Endothelial cell (in vitro differentiated cells): ENCODE measurements around the gene TRAK1. TPM values are rescaled to one million over a fixed set of nuclear protein-coding genes. Genes with fewer than 3 reads are reported as not detected.

Experiments
- DNase-seq: peaks from one replicate; pipeline ENCODE4 v3.0.0; 2021; ENCODE audit warnings: low spot score
- H3K27ac Mint-ChIP-seq: one replicate; pipeline ENCODE4 v1.8.0; 2021; ENCODE audit warnings: mixed read lengths, inconsistent platforms; ENCODE audit not compliant: unreplicated experiment
- H3K27me3 Mint-ChIP-seq: one replicate; pipeline ENCODE4 v1.8.0; 2021; ENCODE audit warnings: mild to moderate bottlenecking, moderate library complexity, mixed read lengths, inconsistent platforms; ENCODE audit not compliant: unreplicated experiment
- H3K36me3 Mint-ChIP-seq: one replicate; pipeline ENCODE4 v1.8.0; 2021; ENCODE audit warnings: mild to moderate bottlenecking, low read depth, mixed read lengths, inconsistent platforms; ENCODE audit not compliant: unreplicated experiment
- H3K4me1 Mint-ChIP-seq: one replicate; pipeline ENCODE4 v1.8.0; 2021; ENCODE audit warnings: mild to moderate bottlenecking, mixed read lengths, inconsistent platforms; ENCODE audit not compliant: unreplicated experiment
- H3K4me3 Mint-ChIP-seq: one replicate; pipeline ENCODE4 v1.8.0; 2021; ENCODE audit warnings: mild to moderate bottlenecking, mixed read lengths, inconsistent platforms; ENCODE audit not compliant: unreplicated experiment
- H3K9me3 Mint-ChIP-seq: one replicate; pipeline ENCODE4 v1.8.0; 2021; ENCODE audit warnings: mixed read lengths, inconsistent platforms; ENCODE audit not compliant: unreplicated experiment
- total RNA-seq: library from RNA; stranded (reverse); fragmentation: NEBNext Ultra II Directional; extraction: Animal tissue kit (Norgen Biotek cat#: 25700); gene quantifications from one replicate; pipeline ENCODE4 v1.2.1, GENCODE V29; 2021; ENCODE audit not compliant: unreplicated experiment
- TF ChIP-seq, protein P1 (sequence below): fragments of 200-600 bp; sonication (generic); IDR thresholded peaks from one replicate; pipeline ENCODE4 v1.5.0; 2021; ENCODE audit warnings: antibody characterized with exemption; ENCODE audit not compliant: unreplicated experiment

Gene TRAK1
- total RNA-seq, 1 donor from 2014 or later = 48.2 TPM

DNA sequence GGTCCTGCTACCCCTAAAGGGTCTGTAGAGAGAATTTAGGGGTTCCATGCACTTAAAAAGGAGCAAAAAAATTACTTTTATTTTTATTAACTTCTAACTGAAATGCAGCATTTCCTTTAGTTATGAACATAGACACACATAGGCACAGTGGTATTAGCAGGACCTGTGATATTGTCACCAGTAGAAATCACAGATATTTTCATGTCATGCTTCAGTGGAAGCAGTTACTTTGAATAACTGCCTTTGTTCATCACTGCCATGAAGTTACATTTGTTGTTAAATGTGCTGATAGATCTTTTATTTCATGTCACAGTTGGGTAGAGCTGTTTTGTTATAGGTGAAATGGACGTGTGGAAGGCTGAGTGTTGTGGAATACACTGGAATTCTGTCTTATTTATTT, 37.4 kb downstream of the TRAK1 start:
- H3K4me3 Mint-ChIP-seq = no peak overlapping the region
- H3K36me3 Mint-ChIP-seq = peaks cover 10% of the 10 kb centered on the region
- H3K27me3 Mint-ChIP-seq = peaks cover 3% of the 10 kb centered on the region
- no peak for DNase-seq
- no peak overlapping the region for H3K27ac Mint-ChIP-seq
- TF ChIP-seq, protein P1, sequence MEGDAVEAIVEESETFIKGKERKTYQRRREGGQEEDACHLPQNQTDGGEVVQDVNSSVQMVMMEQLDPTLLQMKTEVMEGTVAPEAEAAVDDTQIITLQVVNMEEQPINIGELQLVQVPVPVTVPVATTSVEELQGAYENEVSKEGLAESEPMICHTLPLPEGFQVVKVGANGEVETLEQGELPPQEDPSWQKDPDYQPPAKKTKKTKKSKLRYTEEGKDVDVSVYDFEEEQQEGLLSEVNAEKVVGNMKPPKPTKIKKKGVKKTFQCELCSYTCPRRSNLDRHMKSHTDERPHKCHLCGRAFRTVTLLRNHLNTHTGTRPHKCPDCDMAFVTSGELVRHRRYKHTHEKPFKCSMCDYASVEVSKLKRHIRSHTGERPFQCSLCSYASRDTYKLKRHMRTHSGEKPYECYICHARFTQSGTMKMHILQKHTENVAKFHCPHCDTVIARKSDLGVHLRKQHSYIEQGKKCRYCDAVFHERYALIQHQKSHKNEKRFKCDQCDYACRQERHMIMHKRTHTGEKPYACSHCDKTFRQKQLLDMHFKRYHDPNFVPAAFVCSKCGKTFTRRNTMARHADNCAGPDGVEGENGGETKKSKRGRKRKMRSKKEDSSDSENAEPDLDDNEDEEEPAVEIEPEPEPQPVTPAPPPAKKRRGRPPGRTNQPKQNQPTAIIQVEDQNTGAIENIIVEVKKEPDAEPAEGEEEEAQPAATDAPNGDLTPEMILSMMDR = no peak
- peaks cover 2% of the 10 kb centered on the region for H3K4me1 Mint-ChIP-seq
- H3K9me3 Mint-ChIP-seq = no peaks in the 10 kb centered on the region

DNA sequence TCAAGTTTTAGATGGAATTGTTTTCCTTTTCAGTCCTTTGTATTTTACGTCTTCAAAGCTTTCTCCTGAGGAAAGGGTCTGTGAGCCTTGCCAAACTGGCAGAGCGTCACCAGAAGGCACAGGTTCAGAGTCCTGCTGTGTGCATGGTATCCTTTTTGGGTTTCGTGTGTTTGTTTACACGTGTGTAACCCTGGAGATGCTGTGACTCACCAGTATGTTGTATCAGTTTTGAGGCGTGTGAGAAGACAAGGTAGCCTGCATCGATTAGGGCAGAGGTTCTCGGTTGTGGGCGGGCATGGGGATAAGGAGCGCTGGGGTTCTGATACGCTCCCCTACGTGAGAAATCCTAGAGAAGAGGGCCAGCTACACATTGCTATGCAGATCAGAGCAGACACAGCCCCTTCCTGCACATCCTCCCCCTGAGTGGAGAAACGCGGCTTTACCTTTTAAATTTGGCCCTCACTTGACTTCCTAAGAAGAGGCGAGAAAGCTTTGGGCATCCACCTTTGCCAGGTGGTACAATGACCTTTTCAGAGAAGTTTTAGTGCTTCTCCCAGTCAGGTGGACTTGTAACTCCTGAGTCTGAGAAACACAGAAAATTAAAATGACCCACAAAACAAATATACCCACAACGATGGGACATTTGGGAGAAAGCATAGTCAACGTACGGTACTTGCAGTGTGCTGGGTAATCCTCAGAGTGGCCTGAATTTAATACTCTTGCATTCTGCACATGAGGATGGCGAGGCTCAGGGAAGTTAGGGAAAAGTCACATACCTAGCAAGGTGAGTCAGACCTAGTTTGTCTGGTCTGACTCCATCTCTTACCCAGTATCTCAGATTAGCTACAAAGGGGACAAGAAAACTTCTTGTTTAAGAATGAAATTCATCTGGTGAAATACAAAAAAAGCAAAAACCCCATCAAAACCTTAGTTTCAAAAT, 38.1 kb downstream of the TRAK1 start:
- Mint-ChIP-seq H3K4me3 (no peak overlapping the region), H3K27ac (no peak overlapping the region), H3K36me3 (peaks cover 10% of the 10 kb centered on the region), H3K9me3 (no peaks in the 10 kb centered on the region), H3K4me1 (no peaks in the 10 kb centered on the region), H3K27me3 (peaks cover 3% of the 10 kb centered on the region)
- DNase-seq = no peak
- TF ChIP-seq, protein P1 = no peak

DNA sequence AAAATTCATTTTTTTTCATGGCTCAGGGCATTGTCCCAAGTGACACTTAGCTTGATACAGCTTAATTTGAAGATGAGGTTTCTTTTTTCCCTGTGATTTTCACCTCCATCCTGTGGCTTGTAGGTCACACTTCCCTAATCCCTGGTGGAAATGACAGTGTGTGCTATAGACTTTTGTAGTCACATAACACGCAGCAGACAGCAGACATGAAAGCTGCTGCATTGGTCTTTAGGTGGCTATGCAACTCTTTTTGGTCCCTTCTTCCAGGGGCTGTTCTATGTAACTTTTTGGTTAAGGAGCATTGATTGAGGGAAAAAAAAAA, 38.8 kb downstream of the TRAK1 start:
- Mint-ChIP-seq H3K27me3 (peaks cover 3% of the 10 kb centered on the region), H3K36me3 (peaks cover 10% of the 10 kb centered on the region), H3K4me3 (no peak overlapping the region), H3K9me3 (no peaks in the 10 kb centered on the region), H3K27ac (no peak overlapping the region), H3K4me1 (no peaks in the 10 kb centered on the region)
- DNase-seq = no peak
- TF ChIP-seq, protein P1 = no peak

DNA sequence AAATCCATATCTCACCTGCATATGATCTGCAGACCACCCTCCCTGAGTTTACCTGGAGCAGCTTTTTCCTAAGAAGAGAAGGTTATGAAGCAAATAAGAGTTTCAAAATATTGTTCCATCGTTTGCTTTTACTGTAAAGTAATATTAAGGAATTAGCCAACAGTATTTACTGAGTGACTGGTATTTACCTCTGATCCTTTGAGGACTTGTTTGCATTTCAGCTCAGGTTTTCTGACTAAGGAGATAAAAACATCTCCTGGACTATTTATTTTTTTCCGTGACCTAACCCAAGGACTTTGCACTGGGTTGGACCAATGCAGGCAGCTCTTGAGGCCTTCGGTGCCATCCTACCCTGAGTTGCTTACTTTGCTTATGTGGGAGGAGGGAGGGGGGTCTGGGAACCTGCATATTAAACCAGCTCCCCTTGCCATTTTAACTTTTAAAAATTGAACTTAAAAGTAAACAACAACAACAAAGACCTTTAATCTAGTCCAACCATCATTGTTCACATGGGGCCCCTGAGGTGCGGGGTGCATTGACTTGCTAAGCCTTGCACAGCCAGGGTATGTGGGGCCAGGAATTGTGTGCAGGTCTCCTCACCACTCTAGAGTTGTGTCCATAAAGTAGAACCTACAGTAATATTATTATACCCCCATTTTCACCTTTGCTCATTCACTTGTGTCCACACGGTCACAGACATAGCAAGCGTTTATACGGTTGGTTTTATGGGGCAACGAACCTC, 39.3 kb downstream of the TRAK1 start:
- Mint-ChIP-seq H3K27me3 (peaks cover 5% of the 10 kb centered on the region), H3K4me1 (no peaks in the 10 kb centered on the region), H3K9me3 (no peaks in the 10 kb centered on the region), H3K36me3 (peaks cover 10% of the 10 kb centered on the region), H3K4me3 (no peak overlapping the region), H3K27ac (no peak overlapping the region)
- DNase-seq = no peak
- TF ChIP-seq, protein P1 = no peak
